Ovary (tissue), 3 donors: Measurements from ENCODE around the gene TMEM95.

Experiments used
- CTCF ChIP-seq, 3 donors: fragments of 450-650 bp in 2 of 3; fragments of 200-600 bp in 1 of 3; IDR thresholded peaks; one replicate each; pipeline versions ENCODE4 v1.5.1 to v1.8.0; 2016 to 2022; ENCODE audit warnings: antibody characterized with exemption in 3 of 3, mild to moderate bottlenecking in 1 of 3
- POLR2A ChIP-seq: fragments of 450-650 bp; IDR thresholded peaks from one replicate; pipeline ENCODE4 v1.6.1; 2017; ENCODE audit warnings: antibody characterized with exemption, mild to moderate bottlenecking, moderate library complexity
- donor health status: DM: no; HTN: no; CAD: no.

- TF ChIP-seq POLR2A (no peak), CTCF (IDR thresholded peaks at IDR 0.05) (no peak)
These were observed 27.5 kb upstream of the TMEM95 start for GRCh38 chr17:7327501-7327900.
